DOHH2 (cell line): ENCODE data around the gene SCGB3A1.

ENCODE experiments used
- H3F3A ChIP-seq: fragments of 200-600 bp; sonication (generic), shearing (Covaris generic); 2 replicates; pipeline ENCODE4 v1.6.0; 2016; ENCODE audit warnings: antibody characterized with exemption, mild to moderate bottlenecking; ENCODE audit not compliant: control insufficient read depth, insufficient read depth
- H3K27ac ChIP-seq: fragments of 200-600 bp; sonication (generic); 2 replicates; pipeline ENCODE4 v1.5.1; 2014; ENCODE audit warnings: low read depth, mild to moderate bottlenecking, low read length, moderate library complexity
- H3K27me3 ChIP-seq: fragments of 200-600 bp; sonication (generic); 2 replicates; pipeline ENCODE4 v1.6.1; 2014; ENCODE audit warnings: mild to moderate bottlenecking, low read length, mixed read lengths; ENCODE audit not compliant: control insufficient read depth
- H3K36me3 ChIP-seq: fragments of 200-600 bp; sonication (generic); 2 replicates; pipeline ENCODE4 v1.6.1; 2014; ENCODE audit warnings: mild to moderate bottlenecking, low read length, moderate library complexity, mixed read lengths; ENCODE audit not compliant: control insufficient read depth
- H3K4me1 ChIP-seq: fragments of 200-600 bp; sonication (generic); 2 replicates; pipeline ENCODE4 v1.6.1; 2014; ENCODE audit warnings: mild to moderate bottlenecking, low read length, mixed read lengths; ENCODE audit not compliant: control insufficient read depth
- H3K4me2 ChIP-seq: fragments of 200-600 bp; sonication (generic); 2 replicates; pipeline ENCODE4 v1.6.0; 2014; ENCODE audit warnings: mild to moderate bottlenecking, low read length, moderate library complexity
- H3K4me3 ChIP-seq: fragments of 200-600 bp; sonication (generic); 2 replicates; pipeline ENCODE4 v1.5.1; 2014; ENCODE audit warnings: mild to moderate bottlenecking, low read length, mixed read lengths
- H3K79me2 ChIP-seq: fragments of 200-600 bp; sonication (generic); 2 replicates; pipeline ENCODE4 v1.6.1; 2014; ENCODE audit warnings: mild to moderate bottlenecking, low read length, mixed read lengths; ENCODE audit not compliant: control insufficient read depth
- H3K9me2 ChIP-seq: fragments of 200-600 bp; sonication (generic); replicated peaks from 2 replicates; pipeline ENCODE4 v1.6.1; 2014; ENCODE audit warnings: mild to moderate bottlenecking, low read length, mixed read lengths; ENCODE audit not compliant: control insufficient read depth
- H3K9me3 ChIP-seq: fragments of 200-600 bp; sonication (generic); 2 replicates; pipeline ENCODE4 v1.6.1; 2014; ENCODE audit warnings: antibody characterized with exemption, low read length, mixed read lengths; ENCODE audit not compliant: control insufficient read depth, insufficient read depth
- H4K20me1 ChIP-seq: fragments of 200-600 bp; sonication (generic); 2 replicates; pipeline ENCODE4 v1.6.0; 2014; ENCODE audit warnings: low read depth, mild to moderate bottlenecking, antibody characterized with exemption, low read length, moderate library complexity; ENCODE audit not compliant: control insufficient read depth, insufficient read depth
- EZH2phosphoT487 ChIP-seq: fragments of 200-600 bp; sonication (generic); IDR thresholded peaks from 2 replicates; pipeline ENCODE4 v1.6.1; 2017; ENCODE audit warnings: borderline replicate concordance, mild to moderate bottlenecking, antibody characterized with exemption, low read length, moderate library complexity, mixed read lengths
- TF ChIP-seq, protein P1 (sequence below): fragments of 200-600 bp; sonication (generic); IDR thresholded peaks from one replicate; pipeline ENCODE4 v1.5.1; 2014; ENCODE audit warnings: antibody characterized with exemption, mild to moderate bottlenecking, low read depth, low read length; ENCODE audit not compliant: poor library complexity, severe bottlenecking

The SCGB3A1 gene

DNA sequence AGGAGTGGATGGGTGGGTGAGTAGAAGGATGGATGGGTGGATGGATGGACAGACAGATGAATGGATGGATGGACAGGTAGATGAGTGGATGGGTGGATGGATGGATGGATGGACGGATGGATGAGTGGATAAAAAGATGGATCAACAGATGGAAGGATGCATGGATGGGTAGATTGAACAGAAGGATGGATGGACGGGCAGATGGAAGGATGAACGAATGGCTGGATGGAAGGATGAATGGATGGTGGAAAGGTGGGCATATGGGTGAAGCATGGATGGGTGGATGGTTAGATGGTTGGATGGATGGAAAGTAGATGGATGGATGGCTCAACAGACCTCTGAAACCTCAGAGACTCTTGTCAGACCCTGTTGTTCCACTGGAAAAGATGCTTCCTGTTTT is 48.0 kb upstream of the SCGB3A1 start:
- no peaks in the 10 kb centered on the region for H3K79me2 ChIP-seq
- H3K4me1 ChIP-seq: no peaks in the 10 kb centered on the region
- no peak overlapping the region for H3K4me2 ChIP-seq
- H3K9me2 ChIP-seq: no peaks in the 10 kb centered on the region
- H3K27ac ChIP-seq: no peak overlapping the region
- H3F3A ChIP-seq: no peaks in the 10 kb centered on the region
- no peak overlapping the region for H3K4me3 ChIP-seq
- no peaks in the 10 kb centered on the region for H3K27me3 ChIP-seq
- no peaks in the 10 kb centered on the region for H4K20me1 ChIP-seq
- H3K9me3 ChIP-seq: no peaks in the 10 kb centered on the region
- TF ChIP-seq, protein P1, sequence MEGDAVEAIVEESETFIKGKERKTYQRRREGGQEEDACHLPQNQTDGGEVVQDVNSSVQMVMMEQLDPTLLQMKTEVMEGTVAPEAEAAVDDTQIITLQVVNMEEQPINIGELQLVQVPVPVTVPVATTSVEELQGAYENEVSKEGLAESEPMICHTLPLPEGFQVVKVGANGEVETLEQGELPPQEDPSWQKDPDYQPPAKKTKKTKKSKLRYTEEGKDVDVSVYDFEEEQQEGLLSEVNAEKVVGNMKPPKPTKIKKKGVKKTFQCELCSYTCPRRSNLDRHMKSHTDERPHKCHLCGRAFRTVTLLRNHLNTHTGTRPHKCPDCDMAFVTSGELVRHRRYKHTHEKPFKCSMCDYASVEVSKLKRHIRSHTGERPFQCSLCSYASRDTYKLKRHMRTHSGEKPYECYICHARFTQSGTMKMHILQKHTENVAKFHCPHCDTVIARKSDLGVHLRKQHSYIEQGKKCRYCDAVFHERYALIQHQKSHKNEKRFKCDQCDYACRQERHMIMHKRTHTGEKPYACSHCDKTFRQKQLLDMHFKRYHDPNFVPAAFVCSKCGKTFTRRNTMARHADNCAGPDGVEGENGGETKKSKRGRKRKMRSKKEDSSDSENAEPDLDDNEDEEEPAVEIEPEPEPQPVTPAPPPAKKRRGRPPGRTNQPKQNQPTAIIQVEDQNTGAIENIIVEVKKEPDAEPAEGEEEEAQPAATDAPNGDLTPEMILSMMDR: no peak
- no peak for TF ChIP-seq EZH2phosphoT487
- H3K36me3 ChIP-seq: no peaks in the 10 kb centered on the region

DNA sequence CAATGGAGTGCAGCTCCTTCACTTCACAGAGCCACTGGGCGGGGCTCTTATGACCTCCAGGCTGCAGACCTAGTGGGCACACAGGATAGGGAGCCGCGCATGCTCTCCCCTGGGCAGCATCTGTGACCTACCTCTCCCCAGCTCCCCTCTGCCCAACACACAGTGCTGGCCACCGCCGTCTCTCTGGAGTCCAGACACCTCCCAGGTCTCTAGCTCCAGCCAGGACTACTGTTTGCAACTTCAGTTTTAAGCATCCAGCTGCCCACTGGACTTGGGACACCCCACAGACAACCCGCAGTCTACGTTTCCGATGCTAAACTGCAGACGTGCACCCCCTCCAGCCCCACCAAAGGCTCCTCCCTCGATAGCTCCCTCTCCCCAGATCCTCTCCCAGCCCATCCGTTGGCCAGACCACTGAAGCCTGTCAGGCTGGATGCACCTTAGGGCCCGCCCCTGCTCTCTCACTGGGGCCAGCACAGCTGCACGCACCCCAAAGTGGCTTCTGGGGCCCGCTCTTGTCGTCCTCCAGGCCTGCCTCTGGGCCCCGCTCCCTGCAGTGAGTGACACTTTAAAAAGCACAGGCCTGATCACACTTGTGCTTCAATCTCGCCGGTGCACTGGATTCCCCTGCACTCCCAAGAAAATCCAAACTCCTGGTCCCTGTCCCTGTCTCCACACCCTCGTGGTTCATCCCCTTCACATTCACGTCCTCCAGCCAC is 46.8 kb upstream of the SCGB3A1 start:
- no peaks in the 10 kb centered on the region for H3K27me3 ChIP-seq
- H3K4me3 ChIP-seq: no peak overlapping the region
- H3K27ac ChIP-seq: no peak overlapping the region
- no peak for TF ChIP-seq EZH2phosphoT487
- TF ChIP-seq, protein P1: no peak
- H3K9me2 ChIP-seq: no peaks in the 10 kb centered on the region
- no peaks in the 10 kb centered on the region for H3K9me3 ChIP-seq
- H4K20me1 ChIP-seq: no peaks in the 10 kb centered on the region
- H3K79me2 ChIP-seq: no peaks in the 10 kb centered on the region
- no peaks in the 10 kb centered on the region for H3K4me1 ChIP-seq
- H3K4me2 ChIP-seq: no peak overlapping the region
- H3F3A ChIP-seq: no peaks in the 10 kb centered on the region
- no peaks in the 10 kb centered on the region for H3K36me3 ChIP-seq

DNA sequence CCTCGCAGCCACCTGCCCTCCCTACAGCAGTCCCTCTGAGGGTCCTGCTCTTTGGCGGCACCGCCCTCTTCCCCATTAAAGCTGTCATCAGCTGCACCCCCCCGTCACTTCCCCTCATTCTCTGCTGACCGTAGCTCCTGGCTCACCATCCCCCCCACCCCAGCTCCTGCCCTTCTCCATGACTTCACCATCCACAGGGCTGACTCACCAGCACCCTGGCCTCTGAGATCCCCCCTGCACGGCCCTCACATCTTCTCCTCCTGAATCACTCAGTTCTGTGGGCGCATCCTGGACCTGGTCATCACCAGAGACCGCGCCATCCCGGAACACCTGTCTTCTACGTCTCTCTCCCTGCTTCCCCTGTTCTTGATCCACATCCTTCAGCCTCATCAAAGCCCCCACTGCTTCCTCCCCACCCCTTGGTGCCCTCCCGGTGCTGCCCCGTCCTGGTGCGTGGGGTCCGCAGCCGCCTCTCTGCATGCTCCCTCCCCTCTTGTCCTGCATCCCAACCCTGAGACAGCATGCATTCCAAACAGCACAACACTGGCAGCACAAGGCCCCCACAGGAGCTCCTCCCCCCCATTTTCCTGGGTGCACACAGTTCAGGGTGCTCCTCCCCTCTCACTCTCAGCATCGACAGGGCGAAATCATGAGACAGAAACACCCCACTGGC is 45.2 kb upstream of the SCGB3A1 start:
- Histone ChIP-seq H3K4me2 (no peak overlapping the region), H3K36me3 (no peaks in the 10 kb centered on the region), H3K4me3 (no peak overlapping the region), H3F3A (no peaks in the 10 kb centered on the region), H4K20me1 (no peaks in the 10 kb centered on the region), H3K9me2 (no peaks in the 10 kb centered on the region), H3K27ac (no peak overlapping the region), H3K27me3 (no peaks in the 10 kb centered on the region), H3K4me1 (no peaks in the 10 kb centered on the region), H3K79me2 (no peaks in the 10 kb centered on the region), H3K9me3 (no peaks in the 10 kb centered on the region)
- no peak for TF ChIP-seq EZH2phosphoT487
- TF ChIP-seq, protein P1: no peak
